ENCODE results near the gene MLEC.

Gene MLEC

GRCh38 chr12:120688527-120689071 is 1.6 kb downstream of the MLEC start:
- Mint-ChIP-seq H3K4me3 (peak overlapping the region; percentile 83), H3K27ac (ENCODE audit: low read depth) (peak overlapping the region; percentile 35), H3K4me1 (peaks cover 41% of the 10 kb centered on the region), H3K36me3 (ENCODE audit: insufficient read depth) (peaks cover 11% of the 10 kb centered on the region), H3K9me3 (no peaks in the 10 kb centered on the region), H3K27me3 (no peaks in the 10 kb centered on the region)
- no peak for ATAC-seq (replicated peaks; ENCODE audit: extremely low read depth, poor library complexity, severe bottlenecking)
- no peak for DNase-seq (ENCODE audit: low spot score in 2 of 2)

- no peak for DNase-seq (ENCODE audit: low spot score in 2 of 2)
- peaks cover 44% of the 10 kb centered on the region for H3K4me1 Mint-ChIP-seq
- no peaks in the 10 kb centered on the region for H3K9me3 Mint-ChIP-seq
- H3K36me3 Mint-ChIP-seq (ENCODE audit: insufficient read depth): peaks cover 13% of the 10 kb centered on the region
- ATAC-seq (replicated peaks; ENCODE audit: extremely low read depth, poor library complexity, severe bottlenecking): no peak
- peak overlapping the region; percentile 83 for H3K4me3 Mint-ChIP-seq
- no peaks in the 10 kb centered on the region for H3K27me3 Mint-ChIP-seq
- no peak overlapping the region for H3K27ac Mint-ChIP-seq (ENCODE audit: low read depth)
Observed at GRCh38 chr12:120689397-120690082, 2.6 kb downstream of the MLEC start.

- ATAC-seq (replicated peaks; ENCODE audit: extremely low read depth, poor library complexity, severe bottlenecking) (no peak), DNase-seq (ENCODE audit: low spot score in 2 of 2) (no peak)
- H3K27me3 Mint-ChIP-seq: no peaks in the 10 kb centered on the region
- H3K36me3 Mint-ChIP-seq (ENCODE audit: insufficient read depth): peaks cover 18% of the 10 kb centered on the region
- no peak overlapping the region for H3K4me3 Mint-ChIP-seq
- H3K9me3 Mint-ChIP-seq: no peaks in the 10 kb centered on the region
- H3K4me1 Mint-ChIP-seq: peaks cover 47% of the 10 kb centered on the region
- H3K27ac Mint-ChIP-seq (ENCODE audit: low read depth): no peak overlapping the region
Observed at GRCh38 chr12:120690083-120690450, 3.1 kb downstream of the MLEC start.

DNA sequence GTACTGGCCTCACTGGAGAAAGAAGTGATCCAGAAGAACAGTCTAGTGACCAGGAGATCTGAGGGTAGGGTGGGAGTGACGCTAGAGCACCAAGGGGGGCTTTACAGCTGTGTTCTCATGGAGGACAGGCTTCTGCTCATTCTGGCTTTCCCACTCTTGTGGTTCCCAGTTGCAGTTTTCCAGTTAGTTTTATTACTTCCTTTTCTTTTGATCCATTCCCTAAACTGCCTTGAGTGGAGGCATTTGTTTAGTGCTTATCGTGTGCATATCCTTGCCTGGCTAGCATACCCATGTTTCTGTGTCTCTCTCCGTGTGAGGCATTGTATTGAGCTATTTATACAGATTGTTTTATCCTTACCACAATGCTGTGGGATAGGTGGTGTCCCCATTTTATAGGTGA is 4.0 kb downstream of the MLEC start:
- Mint-ChIP-seq H3K27ac (ENCODE audit: low read depth) (no peak overlapping the region), H3K9me3 (no peaks in the 10 kb centered on the region), H3K27me3 (no peaks in the 10 kb centered on the region), H3K4me1 (peaks cover 47% of the 10 kb centered on the region), H3K36me3 (ENCODE audit: insufficient read depth) (peaks cover 18% of the 10 kb centered on the region), H3K4me3 (no peak overlapping the region)
- DNase-seq (ENCODE audit: low spot score in 2 of 2) (no peak), ATAC-seq (replicated peaks; ENCODE audit: extremely low read depth, poor library complexity, severe bottlenecking) (no peak)

DNA sequence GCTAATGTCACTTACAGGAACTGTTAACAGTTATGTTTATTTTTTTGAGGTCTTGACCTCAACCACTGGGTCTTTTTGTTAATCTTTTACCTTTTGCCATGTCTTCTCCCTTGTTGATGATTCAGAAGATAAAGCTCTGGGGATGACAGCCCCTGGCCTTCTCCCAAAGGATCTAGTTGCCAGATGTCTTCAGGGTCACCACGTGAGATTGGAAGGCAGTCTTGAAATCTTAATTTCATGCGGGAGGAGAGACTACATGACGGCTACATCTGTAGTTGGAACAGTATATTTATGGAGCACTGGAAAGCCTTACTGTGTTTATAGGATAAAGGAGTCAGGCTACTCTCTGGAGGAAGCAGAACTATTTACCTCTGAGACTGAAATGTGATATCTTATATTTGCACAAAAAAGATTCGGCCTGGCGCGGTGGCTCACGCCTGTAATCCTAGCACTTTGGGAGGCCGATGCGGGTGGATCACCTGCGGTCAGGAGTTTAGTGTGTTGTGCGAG is 5.6 kb downstream of the MLEC start:
- no peak overlapping the region for H3K4me3 Mint-ChIP-seq
- ATAC-seq (replicated peaks; ENCODE audit: extremely low read depth, poor library complexity, severe bottlenecking): no peak
- H3K27me3 Mint-ChIP-seq: no peaks in the 10 kb centered on the region
- no peak overlapping the region for H3K27ac Mint-ChIP-seq (ENCODE audit: low read depth)
- H3K4me1 Mint-ChIP-seq: peaks cover 45% of the 10 kb centered on the region
- peaks cover 18% of the 10 kb centered on the region for H3K36me3 Mint-ChIP-seq (ENCODE audit: insufficient read depth)
- DNase-seq (ENCODE audit: low spot score in 2 of 2): no peak
- no peaks in the 10 kb centered on the region for H3K9me3 Mint-ChIP-seq

DNA sequence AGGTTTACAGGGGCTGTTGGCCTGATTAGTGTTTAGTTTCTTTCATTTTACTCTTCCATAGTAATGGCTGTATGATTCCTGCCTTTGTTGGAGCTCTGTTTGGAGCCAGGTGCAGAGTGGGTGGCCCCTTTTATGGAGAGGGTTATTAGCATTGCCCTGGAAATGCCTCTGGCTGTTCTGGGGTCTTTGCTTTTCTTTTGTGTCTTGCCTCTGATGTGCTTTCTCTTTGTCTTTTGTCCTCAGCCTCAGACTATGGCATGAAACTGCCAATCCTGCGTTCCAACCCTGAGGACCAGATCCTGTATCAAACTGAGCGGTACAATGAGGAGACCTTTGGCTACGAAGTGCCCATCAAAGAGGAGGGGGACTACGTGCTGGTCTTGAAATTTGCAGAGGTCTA is 6.9 kb downstream of the MLEC start:
- no peaks in the 10 kb centered on the region for H3K9me3 Mint-ChIP-seq
- no peak overlapping the region for H3K4me3 Mint-ChIP-seq
- no peak for ATAC-seq (replicated peaks; ENCODE audit: extremely low read depth, poor library complexity, severe bottlenecking)
- no peak for DNase-seq (ENCODE audit: low spot score in 2 of 2)
- no peak overlapping the region for H3K27ac Mint-ChIP-seq (ENCODE audit: low read depth)
- no peaks in the 10 kb centered on the region for H3K27me3 Mint-ChIP-seq
- H3K36me3 Mint-ChIP-seq (ENCODE audit: insufficient read depth): peaks cover 18% of the 10 kb centered on the region
- H3K4me1 Mint-ChIP-seq: peaks cover 33% of the 10 kb centered on the region

DNA sequence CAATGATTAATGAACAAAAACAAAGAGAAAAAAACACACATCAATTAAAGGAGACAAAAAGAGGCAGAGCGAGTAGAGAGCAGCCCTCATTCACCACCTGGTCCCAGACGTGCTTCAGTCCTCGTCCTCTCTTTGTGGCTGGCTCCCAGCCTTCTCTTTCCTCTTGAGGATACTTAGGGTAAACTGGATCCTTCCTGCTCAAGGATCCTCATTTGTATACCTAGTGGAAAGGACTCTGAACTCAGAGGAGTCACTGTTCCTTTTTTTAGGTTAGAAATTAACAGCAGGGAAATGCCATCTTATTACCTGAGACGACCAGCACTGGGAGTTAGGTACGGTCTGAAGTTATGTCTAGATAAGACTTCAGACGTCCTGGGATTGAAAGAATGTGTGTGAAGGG is 9.7 kb downstream of the MLEC start:
- no peak for ATAC-seq (replicated peaks; ENCODE audit: extremely low read depth, poor library complexity, severe bottlenecking)
- Mint-ChIP-seq H3K4me1 (peaks cover 21% of the 10 kb centered on the region), H3K9me3 (no peaks in the 10 kb centered on the region), H3K27me3 (no peaks in the 10 kb centered on the region), H3K27ac (ENCODE audit: low read depth) (no peak overlapping the region), H3K4me3 (no peak overlapping the region), H3K36me3 (ENCODE audit: insufficient read depth) (peaks cover 23% of the 10 kb centered on the region)
- DNase-seq (ENCODE audit: low spot score in 2 of 2): no peak

DNA sequence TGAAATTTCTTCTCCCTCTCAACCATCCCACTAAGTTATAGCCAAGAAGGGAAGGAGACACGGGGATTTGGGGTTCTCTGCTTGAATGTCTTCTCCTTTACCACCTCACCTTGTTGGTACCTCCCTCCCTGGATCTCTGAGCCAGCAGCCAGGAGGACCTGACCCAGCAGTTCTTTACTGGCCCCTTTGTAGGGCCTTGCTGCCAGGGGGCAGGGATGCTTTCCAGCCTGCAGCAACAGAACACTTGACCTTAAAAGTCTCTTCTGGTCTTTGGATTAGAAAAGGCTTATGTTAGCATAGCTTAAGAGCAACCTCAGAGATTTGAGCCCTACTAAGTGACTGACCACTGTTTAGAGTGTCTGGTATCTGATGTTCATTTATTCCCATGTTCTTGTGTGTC is 10.4 kb downstream of the MLEC start:
- peaks cover 16% of the 10 kb centered on the region for H3K4me1 Mint-ChIP-seq

DNA sequence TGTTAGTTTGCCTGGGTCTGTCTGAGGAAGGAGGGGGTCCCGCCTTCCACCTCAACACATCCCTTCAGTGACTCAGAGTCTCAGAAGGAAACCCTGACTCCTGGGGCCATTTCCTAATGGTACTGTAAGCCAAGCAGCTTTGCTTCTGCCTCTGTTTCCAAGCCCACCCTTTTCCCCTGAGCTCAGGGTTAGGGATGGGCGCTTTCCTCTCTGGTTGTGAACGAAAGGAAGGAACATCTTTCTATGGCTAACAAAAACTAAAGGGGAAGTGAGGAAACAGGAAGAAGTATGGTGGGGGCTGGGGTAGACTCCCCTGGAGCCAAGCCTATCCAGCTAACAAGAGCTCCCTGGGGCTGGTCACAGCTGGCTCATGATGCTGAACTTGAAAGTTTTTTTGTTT is 11.7 kb downstream of the MLEC start:
- ATAC-seq (replicated peaks; ENCODE audit: extremely low read depth, poor library complexity, severe bottlenecking) (no peak), DNase-seq (ENCODE audit: low spot score in 2 of 2) (no peak)
- no peaks in the 10 kb centered on the region for H3K27me3 Mint-ChIP-seq
- H3K4me1 Mint-ChIP-seq: peaks cover 6% of the 10 kb centered on the region
- H3K9me3 Mint-ChIP-seq: no peaks in the 10 kb centered on the region
- no peak overlapping the region for H3K27ac Mint-ChIP-seq (ENCODE audit: low read depth)
- H3K4me3 Mint-ChIP-seq: no peak overlapping the region
- H3K36me3 Mint-ChIP-seq (ENCODE audit: insufficient read depth): peaks cover 32% of the 10 kb centered on the region

More for the DNA sequence above, 10.4 kb downstream of the MLEC start:
- Mint-ChIP-seq H3K27me3 (no peaks in the 10 kb centered on the region), H3K4me3 (no peak overlapping the region), H3K27ac (ENCODE audit: low read depth) (no peak overlapping the region), H3K36me3 (ENCODE audit: insufficient read depth) (peaks cover 25% of the 10 kb centered on the region), H3K9me3 (no peaks in the 10 kb centered on the region)
- no peak for DNase-seq (ENCODE audit: low spot score in 2 of 2)
- no peak for ATAC-seq (replicated peaks; ENCODE audit: extremely low read depth, poor library complexity, severe bottlenecking)

DNA sequence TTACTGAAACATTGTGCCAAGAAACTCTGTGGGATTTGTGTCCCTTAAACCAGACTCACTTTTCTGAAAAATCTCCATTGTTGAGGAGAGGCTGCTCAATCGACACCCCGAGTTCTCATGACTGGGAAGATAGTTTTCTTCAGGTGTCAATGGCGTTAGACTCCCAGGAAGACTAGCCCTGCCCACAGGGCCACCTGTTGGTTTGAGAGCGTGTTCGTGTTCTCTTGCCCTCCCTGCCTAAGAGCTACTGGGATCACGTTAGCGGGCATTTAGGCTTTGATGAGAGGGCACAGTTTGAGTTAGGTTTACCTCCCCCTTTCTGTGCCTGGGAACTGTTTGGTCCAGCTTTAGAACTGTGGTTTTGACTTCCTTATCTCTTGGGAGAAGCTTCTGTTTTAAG is 12.6 kb downstream of the MLEC start:
- H3K4me3 Mint-ChIP-seq: no peak overlapping the region
- H3K27me3 Mint-ChIP-seq: no peaks in the 10 kb centered on the region
- peaks cover 3% of the 10 kb centered on the region for H3K4me1 Mint-ChIP-seq
- H3K9me3 Mint-ChIP-seq: no peaks in the 10 kb centered on the region
- DNase-seq (ENCODE audit: low spot score in 2 of 2): no peak
- ATAC-seq (replicated peaks; ENCODE audit: extremely low read depth, poor library complexity, severe bottlenecking): no peak
- no peak overlapping the region for H3K27ac Mint-ChIP-seq (ENCODE audit: low read depth)
- peaks cover 31% of the 10 kb centered on the region for H3K36me3 Mint-ChIP-seq (ENCODE audit: insufficient read depth)

- no peak overlapping the region for H3K27ac Mint-ChIP-seq (ENCODE audit: low read depth)
- H3K36me3 Mint-ChIP-seq (ENCODE audit: insufficient read depth): peaks cover 26% of the 10 kb centered on the region
- H3K27me3 Mint-ChIP-seq: no peaks in the 10 kb centered on the region
- no peak overlapping the region for H3K4me3 Mint-ChIP-seq
- H3K9me3 Mint-ChIP-seq: no peaks in the 10 kb centered on the region
- H3K4me1 Mint-ChIP-seq: no peaks in the 10 kb centered on the region
- ATAC-seq (replicated peaks; ENCODE audit: extremely low read depth, poor library complexity, severe bottlenecking) (no peak), DNase-seq (ENCODE audit: low spot score in 2 of 2) (no peak)
Observed at GRCh38 chr12:120700886-120701285, 13.9 kb downstream of the MLEC start.

DNA sequence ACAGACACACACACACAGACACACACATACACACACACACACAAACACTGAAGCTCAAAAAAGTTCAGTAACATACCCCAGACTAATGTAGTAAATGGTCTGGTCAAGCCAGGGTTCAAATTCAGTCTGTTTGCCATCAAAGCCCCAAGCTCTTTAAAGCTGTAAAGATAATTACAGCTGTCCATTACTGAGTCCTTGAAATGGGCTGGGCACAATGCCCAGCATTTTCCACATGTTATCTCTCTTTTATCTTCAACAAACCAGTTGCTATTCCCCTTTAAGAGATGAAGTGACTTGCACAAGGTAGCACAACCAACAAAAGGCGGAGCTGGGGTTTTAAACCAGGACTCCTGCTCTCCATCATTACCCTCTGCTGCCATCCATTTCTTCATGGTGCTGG is 15.7 kb downstream of the MLEC start:
- Mint-ChIP-seq H3K36me3 (ENCODE audit: insufficient read depth) (peaks cover 18% of the 10 kb centered on the region), H3K4me3 (no peak overlapping the region), H3K9me3 (no peaks in the 10 kb centered on the region), H3K27me3 (no peaks in the 10 kb centered on the region), H3K4me1 (no peaks in the 10 kb centered on the region), H3K27ac (ENCODE audit: low read depth) (no peak overlapping the region)
- DNase-seq (ENCODE audit: low spot score in 2 of 2) (no peak), ATAC-seq (replicated peaks; ENCODE audit: extremely low read depth, poor library complexity, severe bottlenecking) (no peak)

- no peaks in the 10 kb centered on the region for H3K27me3 Mint-ChIP-seq
- H3K4me1 Mint-ChIP-seq: no peaks in the 10 kb centered on the region
- ATAC-seq (replicated peaks; ENCODE audit: extremely low read depth, poor library complexity, severe bottlenecking) (no peak), DNase-seq (ENCODE audit: low spot score in 2 of 2) (no peak)
- H3K9me3 Mint-ChIP-seq: no peaks in the 10 kb centered on the region
- no peak overlapping the region for H3K4me3 Mint-ChIP-seq
- peaks cover 15% of the 10 kb centered on the region for H3K36me3 Mint-ChIP-seq (ENCODE audit: insufficient read depth)
- H3K27ac Mint-ChIP-seq (ENCODE audit: low read depth): no peak overlapping the region
Observed at GRCh38 chr12:120703311-120703942, 16.5 kb downstream of the MLEC start.
